ENCODE results near the gene GH2.
"Not testable (repeated sequence)": the region's sequence is repeated elsewhere in the genome, so short reads cannot be mapped to it uniquely, and the experiment has no call there.

Gene GH2

GRCh38 chr17:63871646-63872365 lies 9.9 kb downstream of the GH2 start:
- DNase-seq: not testable (repeated sequence)

- not testable (repeated sequence) for DNase-seq
Measured at GRCh38 chr17:63870292-63870665, 11.5 kb downstream of the GH2 start.

GRCh38 chr17:63869491-63870291 lies 12.1 kb downstream of the GH2 start:
- not testable (repeated sequence) for DNase-seq

- DNase-seq: not testable (repeated sequence)
Measured at GRCh38 chr17:63866625-63867024, 15.1 kb downstream of the GH2 start.

- DNase-seq: no peak
Measured at GRCh38 chr17:63859257-63859656, 22.5 kb downstream of the GH2 start.

GRCh38 chr17:63856425-63856824 lies 25.3 kb downstream of the GH2 start:
- not testable (repeated sequence) for DNase-seq

- no peak for DNase-seq
Measured at GRCh38 chr17:63855185-63855584, 26.6 kb downstream of the GH2 start.

- no peak for DNase-seq
Measured at GRCh38 chr17:63854709-63855108, 27.0 kb downstream of the GH2 start.

- no peak for DNase-seq
Measured at GRCh38 chr17:63853260-63853659, 28.5 kb downstream of the GH2 start.

- no peak for DNase-seq
Measured at GRCh38 chr17:63850401-63850800, 31.3 kb downstream of the GH2 start.

- DNase-seq: no peak
Measured at GRCh38 chr17:63848834-63849689, 32.7 kb downstream of the GH2 start.

- no peak for DNase-seq
Measured at GRCh38 chr17:63847525-63848249, 34.1 kb downstream of the GH2 start.

GRCh38 chr17:63845509-63845908 lies 36.2 kb downstream of the GH2 start:
- DNase-seq: no peak

- no peak for DNase-seq
Measured at GRCh38 chr17:63843910-63844677, 37.6 kb downstream of the GH2 start.

- not testable (repeated sequence) for DNase-seq
Measured at GRCh38 chr17:63843387-63843888, 38.3 kb downstream of the GH2 start.

GRCh38 chr17:63842540-63843386 lies 39.0 kb downstream of the GH2 start, which contains the start of gene SMARCD2:
Gene SMARCD2, minus strand, starts transcription at chr17:63842685. Its CDS starts 11 bp downstream, at chr17:63842674.
- peak; percentile 100 for DNase-seq

GRCh38 chr17:63842173-63842539 lies 39.6 kb downstream of the GH2 start:
- peak; percentile 49 for DNase-seq

- peak; percentile 14 for DNase-seq
Measured at GRCh38 chr17:63841350-63842172, 40.2 kb downstream of the GH2 start.

- DNase-seq: no peak
Measured at GRCh38 chr17:63840591-63841349, 41.0 kb downstream of the GH2 start.

Measured in NCI-H1436 (cell line).